HuH-7.5 (cell line): Measurements from ENCODE around the gene TRPV2.
"Not testable (repeated sequence)": the region's sequence is repeated elsewhere in the genome, so short reads cannot be mapped to it uniquely, and the experiment has no call there.

ENCODE experiments used
- DNase-seq: peaks from one replicate; pipeline ENCODE4 v3.0.0; 2011; ENCODE audit warnings: low spot score

Gene TRPV2

DNA sequence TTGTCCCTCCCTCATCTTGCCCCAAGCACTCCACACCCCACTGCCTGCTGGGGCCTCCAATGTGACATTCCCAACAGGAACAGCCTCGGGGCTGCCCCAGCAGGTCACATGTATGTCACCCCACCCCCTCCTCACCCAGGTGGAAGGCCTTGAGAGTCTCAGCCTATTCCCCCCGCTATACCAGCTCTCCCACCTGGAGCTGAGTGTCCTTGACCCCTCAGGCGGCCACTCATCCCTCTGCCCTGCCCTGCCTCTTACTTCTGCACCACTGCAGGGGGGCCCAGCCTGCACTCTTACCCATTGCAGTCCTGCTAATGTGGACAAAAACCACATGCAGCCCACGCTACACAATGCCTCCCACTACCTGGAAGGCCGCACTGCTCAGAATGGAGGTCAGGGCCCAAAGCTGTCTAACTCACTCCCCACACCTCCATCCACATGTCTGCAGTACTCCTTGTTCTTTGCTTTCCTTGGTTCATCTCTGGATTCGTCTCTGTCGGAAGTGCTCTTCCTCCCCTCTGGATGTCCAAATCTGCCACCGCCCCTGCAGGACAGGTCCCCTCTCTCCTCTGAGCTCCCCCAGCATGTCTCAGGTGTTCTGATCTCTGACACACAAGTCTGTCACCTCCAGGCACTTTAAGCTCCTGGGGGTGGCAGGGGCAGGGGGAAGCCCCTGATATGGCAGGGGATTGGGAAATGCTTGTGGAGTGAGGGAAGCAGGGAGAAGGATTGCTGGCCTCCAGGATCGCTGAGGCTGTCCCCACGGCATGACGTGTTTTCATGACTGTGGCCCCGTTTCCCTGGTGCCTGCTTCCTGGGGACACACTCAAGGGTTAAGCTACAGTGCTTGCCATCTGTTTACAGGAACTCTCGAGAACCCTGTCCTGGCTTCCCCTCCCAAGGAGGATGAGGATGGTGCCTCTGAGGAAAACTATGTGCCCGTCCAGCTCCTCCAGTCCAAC, 20.8 kb downstream of the TRPV2 start:
- no peak for DNase-seq

DNA sequence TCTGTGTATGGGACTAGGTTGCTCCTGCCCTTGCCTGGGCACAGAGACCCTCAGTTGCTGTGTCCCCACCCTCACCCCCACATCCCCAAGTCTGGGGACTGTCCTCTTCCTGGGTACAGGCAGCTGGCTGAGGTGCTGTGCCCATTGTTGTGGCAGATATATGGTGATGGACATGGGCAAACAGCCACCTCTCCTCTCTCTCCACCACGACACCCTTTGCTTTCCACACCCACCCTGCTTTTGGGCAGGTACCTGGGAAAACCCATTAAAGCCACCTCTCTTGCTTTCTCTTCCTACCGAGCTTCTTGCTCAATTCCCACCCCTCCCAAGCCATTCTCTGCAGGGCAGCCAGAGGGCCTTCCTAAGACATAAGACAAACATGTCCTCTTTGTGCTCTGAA, 21.7 kb downstream of the TRPV2 start:
- no peak for DNase-seq

DNA sequence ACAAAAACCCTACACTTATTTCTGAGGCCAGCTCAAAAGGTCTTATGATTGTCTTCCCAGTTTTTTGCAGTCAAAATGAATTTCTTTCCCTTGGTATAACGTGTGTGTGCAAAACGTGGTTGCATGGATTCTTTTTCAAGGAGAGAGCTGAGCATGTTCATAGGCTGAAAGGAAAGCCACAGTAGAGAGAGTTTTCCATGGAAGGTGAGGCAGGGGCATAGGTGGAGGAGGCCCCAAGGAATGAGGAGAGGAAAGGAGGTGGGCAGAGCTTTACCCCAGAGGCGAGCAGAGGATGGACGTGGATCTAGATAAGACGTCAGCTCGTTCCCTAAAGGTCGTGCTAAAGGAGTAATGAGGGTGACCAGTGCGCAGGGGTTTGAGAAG, 22.8 kb downstream of the TRPV2 start:
- no peak for DNase-seq

DNA sequence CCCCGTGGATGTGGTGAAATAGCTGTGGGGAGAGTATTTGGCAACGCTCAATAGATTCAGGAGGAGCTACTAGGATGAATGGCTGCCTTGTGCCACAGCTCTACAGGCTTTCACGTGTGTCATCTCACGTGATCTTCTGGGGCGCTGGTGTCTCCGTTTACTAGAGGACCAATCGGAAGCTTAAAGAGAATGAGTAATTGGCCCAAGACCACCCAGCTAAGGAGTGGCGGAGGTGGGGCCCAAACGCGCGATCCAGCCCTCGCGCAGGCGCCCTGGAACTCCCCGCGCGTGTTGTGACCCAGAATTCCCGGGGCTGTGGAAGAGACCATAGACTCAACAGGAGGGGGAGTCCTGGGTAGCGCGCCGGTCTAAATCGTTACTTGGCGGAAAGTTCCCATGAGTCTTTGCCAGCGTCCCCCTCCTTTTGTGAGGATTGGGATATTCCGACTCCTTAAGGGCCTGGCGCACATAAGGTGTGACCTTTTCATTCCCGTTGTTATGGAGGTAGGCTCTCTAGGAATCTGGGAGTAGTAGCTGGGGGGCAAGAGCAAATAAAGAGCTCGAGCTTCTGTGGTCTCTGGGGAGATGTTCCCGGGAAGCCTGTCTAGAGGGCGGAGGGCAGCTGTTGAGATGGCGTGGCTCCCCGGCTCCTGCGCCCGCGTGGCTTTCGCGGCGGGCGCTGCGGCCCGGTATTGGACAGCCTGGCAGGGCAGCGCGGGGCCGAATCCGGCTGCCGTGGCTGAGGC, 23.4 kb downstream of the TRPV2 start:
- DNase-seq = peak; percentile 97

DNA sequence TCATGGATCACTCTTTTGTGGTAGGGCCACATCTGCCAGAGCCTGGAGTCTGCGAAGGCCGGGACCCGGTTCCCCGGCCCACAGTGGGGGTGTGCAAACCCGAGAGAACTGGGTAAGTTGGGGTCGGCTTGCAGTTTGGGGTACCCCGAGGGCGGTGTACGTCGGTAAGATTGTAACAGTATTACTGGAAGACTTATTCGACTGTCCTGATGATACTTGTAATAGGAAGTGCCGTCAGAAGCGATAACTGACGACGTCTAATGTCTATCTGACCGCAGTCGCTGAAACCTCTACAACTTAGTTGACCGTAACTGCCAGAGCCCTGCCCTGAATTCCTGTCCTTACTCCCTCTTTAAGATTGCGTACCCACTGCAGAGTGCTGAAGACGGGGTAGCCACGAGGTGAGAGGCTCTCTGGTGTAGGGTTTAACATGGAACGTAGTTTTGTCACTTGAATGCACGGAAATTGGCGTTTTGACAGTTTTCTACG, 24.0 kb downstream of the TRPV2 start:
- DNase-seq = no peak

DNA sequence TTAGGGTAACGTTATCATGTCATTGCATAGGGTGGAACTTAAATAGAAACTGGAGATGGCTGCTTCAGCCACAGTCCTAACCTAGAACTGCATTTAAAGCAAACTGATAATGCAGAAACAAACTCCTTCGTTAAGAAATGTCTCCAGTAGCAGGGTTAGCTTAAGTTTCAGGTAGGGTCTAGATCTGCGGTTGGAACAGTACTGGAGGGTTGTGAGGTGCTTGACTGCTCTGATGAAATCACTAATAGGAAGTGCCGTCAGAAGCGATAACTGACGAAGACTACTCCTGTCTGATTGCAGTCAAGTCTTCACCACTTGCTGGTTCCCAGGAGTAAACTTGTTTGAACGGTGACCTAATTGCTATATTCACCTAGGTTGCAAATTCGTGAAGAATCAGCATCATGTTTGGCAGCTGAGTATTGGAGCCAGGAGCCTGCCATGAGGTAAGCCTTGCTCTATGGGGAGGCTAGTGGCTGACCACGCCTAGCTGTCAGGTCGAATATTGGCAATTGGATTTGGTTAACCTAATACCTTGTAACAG, 24.5 kb downstream of the TRPV2 start:
- DNase-seq = no peak

DNA sequence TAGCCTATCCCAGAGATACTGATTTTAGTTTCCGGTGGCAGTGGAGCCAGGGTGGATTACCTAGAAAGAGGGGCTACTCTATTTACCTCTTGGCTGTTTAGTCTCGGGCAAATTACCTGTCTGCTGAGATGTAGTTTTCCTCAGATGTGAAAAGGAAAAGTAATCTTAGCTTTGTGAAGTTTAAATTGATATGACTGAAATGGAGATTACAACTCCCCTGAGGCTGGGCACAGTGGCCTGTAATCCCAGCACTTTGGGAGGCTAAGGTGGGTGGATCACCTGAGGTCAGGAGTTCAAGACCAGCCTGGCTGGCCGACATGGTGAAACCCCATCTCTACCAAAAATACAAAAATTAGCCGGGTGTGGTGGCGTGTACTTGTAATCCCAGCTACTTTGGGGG, 25.0 kb downstream of the TRPV2 start:
- not testable (repeated sequence) for DNase-seq

DNA sequence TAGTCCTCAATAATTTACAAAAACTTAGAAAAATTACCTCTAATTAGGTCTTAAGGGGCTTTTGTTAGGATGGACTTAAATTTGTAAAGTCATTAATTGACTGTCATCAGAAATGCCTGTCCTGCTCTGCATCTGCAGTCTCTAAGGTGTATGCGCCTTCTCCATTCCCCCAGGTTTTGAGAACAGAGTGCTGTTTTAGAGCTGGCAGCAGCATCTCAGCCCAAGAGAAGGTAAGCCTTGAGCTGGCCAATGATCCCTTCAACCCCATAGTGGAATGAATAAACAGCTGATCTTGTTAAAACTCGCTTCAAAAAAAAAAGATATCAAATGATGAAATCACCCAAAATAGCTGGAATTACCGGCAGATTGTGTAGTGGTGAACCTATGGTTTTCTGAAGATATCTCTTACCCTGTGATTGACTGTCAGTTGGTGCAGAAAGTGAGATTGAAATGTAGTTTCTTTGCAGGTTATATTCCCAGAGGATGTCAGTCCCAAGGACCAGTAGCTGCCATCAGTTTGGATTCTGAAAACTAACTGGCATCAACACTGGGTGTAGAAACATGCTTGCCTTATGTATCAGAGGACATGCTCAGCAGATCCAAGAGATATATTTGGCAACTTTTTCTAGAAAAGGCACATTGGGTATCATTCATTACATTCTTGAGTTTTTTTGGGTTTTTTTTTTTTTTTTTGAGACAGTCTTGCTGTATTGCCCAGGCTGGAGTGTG, 25.7 kb downstream of the TRPV2 start:
- DNase-seq = no peak

DNA sequence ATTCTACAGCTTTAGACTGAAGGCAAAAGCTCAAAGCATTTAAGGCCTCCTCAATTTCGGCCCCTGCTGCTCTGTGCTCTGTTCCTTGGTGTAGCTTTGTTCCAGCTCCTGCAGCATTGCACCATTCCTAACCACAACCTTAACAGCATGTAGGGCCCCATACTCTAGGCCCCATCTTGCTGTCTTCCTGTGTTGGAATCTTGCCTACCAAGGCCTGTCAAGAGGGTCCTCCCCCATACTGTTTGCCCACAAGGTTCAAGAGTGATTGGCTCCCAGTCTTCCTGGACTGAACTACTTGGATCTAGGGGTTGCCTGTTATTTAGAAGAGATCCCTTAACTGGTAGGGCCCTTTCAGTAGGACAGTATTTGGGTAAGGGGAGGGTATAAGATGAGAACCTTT, 26.8 kb downstream of the TRPV2 start:
- DNase-seq = no peak

DNA sequence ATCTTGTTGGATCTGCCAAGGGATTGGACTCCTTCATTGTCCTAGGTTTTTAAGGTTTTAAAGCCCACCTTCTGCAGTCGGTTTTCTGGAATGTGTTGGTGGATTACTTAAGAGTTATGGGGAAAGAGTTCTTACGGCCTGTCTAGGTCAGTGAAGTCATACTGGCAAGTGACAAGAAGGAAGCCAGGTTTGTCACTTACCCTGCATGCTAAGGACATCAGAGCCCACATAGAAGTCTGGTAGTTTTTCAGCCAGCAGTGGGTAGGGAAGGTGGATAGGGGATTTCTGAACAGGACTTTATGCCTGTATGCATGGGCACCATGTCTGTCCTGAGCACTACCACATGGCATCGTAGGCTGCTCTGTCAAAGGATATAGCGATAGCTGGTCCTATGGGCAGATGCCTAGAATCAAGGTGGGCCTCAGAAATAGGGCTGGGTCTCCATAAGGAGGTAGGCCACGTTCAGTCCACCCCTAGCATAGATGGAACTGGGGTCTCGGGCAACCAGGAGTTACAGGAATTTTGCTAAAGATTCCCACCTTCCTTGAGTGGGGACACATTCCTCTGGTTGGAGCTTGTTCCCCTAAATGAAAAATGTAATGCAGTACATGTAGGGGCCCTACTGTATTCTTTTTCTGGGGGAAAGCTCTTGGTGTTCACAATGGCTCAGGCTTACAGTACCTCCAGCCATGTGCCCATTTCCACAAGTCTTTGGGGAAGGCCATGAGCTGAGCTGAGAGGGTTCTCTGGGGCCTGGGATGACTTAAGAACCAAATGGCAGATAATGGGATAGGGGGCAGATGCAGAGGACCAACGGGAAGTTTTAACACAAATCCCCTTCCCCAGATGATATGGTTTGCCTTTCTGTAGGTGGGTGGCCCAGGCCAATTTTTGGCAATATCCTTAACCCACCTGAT, 27.5 kb downstream of the TRPV2 start:
- no peak for DNase-seq

DNA sequence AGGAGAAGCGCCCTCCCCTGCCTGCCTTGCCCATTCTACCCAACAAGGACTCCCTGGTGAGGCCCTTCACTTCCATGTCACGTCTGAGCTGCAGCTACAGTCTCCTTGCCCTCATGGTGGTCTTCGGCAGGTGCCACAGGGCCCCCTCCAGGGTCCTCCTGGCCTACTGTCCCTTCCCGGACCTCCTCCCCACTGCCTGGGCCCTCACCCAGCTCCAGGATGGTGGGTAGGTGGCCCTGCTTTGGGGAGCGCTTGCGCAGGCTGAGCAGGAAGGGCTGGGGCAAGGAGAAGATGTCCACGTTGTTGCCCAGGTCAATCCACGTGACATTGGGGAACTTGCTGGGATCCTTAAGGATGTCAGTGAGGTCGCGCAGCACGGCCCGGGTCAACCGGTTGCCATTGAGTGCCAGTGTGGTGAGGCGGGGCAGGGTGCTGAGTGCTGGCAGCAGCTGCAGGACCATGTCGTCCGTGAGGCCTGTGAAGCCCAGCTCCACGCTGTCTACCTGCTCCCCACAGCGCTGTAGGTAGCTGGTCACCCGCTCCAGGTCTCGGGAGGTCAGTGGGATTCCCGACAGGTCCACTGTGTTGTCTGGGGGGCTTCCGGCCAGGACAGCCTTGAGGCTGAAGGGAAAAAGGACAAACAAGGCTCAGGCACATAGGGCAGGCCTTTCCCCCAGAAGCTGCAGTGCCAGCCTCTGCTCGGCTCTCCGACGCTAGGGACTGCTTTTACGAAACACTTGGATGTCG, 28.3 kb downstream of the TRPV2 start:
- DNase-seq = no peak

DNA sequence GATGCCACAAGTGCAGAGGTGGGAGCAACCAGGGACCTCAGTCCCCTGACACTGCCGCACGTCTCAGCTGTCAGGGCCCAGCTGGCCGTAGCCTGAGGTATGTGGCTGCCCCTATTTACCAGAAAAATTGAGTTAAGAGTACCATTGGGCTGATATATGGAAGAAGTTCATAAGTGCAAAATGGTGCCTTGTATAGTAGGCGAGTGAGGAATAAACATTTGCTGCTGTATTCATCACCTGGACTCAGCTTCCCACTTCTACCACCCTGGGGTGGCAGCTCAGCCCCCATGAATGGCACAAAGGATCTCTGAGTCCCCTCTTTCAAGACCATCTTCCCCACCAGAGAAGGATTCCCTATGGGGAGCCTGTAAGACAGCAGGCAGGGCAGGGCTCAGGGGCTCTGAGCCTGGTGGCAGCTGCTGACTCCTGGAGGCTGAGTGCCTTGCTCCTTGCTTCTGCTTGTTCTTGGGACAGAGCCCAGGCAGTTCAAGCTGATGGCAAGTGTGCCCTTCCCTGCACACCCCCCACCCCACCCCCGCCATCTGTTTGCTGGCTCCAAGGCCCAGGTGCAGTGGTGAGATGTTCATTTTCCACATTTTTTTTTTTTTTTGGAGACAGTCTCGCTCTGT, 29.0 kb downstream of the TRPV2 start:
- no peak for DNase-seq

DNA sequence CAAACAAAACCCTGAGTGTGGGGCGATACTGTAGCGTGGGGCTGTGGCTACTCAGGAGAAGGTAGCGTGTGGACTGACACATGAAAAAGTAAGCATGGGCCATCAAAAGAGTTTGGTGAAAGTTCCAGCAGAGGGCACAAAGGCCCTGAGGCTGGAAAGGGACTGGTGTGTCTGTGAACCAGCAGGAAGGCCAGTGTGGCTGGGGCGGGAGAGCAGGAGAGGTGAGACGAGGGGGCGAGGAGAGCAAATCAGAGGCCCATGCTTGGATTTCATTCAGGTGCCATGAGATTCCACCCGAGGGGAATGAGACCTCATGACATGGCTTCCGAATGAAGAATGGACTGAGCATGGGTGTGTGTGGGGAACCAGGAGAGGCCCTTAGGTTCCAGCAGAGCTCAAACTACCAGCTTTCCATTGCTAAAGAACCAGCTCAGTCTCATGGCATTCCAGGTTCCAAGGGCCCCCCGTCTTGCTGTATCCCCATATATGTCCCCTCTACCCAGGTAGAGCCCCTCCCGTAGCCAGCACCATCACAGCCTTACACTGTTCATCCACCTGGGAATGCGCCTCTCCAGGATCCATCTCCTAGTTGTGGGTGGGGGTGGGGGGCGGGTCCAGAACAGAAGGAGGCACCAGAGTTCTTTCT, 31.1 kb downstream of the TRPV2 start:
- no peak for DNase-seq

DNA sequence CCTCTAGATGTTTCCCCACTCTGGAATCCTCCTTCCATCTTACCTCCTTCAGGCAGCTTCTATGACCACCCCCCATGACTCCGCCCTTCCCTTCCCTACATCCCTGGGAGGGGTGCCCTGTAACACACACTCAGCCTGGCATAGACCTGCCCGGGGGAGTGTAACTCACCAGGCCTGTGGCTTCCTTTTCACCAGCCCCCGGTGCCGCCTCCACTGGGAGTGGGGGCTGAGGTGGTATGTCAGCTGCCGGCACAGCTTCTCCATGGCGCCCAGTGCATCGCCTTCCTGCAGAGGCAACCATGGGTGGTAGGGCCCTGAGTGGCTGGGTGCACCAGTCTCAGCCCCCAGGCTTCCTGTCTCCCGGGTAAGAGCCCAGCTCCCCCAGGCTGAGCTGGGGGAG, 32.3 kb downstream of the TRPV2 start:
- no peak for DNase-seq

DNA sequence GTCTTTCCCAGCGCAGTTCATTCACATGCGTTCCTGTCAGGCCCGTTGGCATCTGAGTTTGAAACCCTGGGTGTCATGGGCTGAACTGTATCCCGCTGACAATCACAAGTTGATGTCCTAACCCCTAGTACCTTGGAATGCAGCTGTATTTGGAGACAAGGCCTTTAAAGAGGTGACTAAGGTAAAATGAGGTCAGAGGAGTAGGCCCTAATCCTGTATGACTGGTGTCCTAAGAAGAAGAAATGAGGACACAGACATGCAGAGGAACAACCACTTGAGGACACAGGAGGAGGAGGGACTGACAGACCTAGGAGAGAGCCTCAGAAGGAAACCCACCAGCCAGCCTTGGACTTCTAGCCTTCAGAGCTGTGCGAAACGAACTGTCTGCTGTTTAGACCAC, 33.1 kb downstream of the TRPV2 start:
- no peak for DNase-seq

DNA sequence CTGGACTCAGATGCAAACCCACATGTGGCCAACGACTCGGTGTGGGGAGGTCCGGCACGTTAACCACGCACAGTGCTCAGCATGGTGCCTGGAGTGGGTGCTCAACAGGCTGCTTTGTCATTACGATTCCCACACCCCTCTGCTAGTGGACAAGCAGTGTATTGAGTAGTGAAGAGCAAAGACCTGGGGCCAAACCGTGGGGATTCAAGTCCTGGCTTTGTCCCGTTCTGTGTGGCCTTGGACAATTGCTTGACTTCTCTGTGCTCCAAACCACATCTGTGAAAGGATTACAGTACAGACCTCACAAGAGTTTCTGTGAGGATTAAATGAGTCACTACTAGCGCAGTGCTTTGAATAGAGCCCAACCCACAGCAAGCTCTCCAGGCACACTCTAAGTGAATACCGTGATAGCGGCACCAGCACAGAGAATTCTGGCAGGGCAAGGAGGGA, 33.8 kb downstream of the TRPV2 start:
- no peak for DNase-seq

DNA sequence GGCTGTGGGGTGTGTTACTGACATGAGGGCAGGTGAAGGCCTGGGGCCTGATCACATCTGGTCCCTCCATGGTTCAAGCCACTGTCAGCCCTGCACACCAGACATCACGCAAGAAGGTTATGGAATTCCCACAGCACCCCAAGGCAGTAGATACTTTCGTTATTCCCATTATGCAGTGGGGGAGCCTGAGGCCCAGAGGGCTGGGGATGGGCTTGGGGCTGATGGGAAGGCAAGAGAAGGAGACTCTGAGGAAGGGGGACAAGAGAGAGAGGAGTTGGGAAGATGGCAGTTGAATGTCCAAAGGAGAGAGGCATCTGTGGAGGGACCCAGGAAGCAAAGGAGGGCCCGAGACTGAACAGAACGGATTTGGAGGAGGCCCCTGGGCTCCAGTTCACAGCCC, 34.7 kb downstream of the TRPV2 start:
- DNase-seq = no peak

DNA sequence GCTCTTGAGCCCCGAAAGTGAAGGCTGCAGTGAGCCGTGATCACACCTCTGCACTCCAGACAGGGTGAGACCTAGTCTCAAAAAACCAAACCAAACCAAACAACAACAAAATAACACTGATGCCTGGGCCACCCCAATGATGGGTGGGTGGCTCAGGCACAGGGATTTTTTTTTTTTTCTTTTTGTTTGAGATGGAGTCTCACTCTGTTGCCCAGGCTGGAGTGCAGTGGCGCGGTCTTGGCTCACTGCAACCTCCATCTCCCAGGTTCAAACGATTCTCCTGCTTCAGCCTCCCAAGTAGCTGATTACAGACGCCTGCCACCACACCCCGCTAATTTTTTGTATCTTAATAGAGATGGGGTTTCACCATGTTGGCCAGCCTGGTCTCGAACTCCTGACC, 36.9 kb downstream of the TRPV2 start:
- DNase-seq = not testable (repeated sequence)

DNA sequence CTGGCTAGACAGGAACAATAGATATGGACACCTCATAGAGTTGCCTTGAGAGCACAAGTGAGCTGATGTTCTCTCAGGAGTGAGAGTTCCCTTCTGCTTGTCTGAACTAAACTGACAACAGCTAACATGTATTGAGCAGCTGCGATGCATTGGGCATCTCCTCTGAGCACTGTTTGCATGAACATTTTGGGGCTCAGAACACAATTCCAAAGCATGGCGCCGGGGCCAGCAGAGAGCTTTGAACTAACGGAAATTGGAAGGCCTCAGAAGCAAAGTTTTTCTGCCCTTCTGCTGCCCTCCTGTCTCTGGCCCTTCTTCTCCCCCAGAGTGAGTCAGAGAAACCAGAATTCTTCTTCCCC, 38.1 kb downstream of the TRPV2 start:
- DNase-seq = no peak
